Brain microvascular endothelial cell (primary cell): ENCODE measurements around the gene TNFRSF21.

Experiments
- DNase-seq: peaks from one replicate; pipeline ENCODE4 v3.0.0-alpha.2; 2020
- H3K27ac ChIP-seq: fragments of 250-450 bp; sonication (Bioruptor Pico); 2 replicates; pipeline ENCODE4 v1.5.1; 2020; ENCODE audit warnings: mild to moderate bottlenecking, moderate library complexity
- H3K27me3 ChIP-seq: fragments of 250-450 bp; sonication (Bioruptor Pico); replicated peaks from 2 replicates; pipeline ENCODE4 v1.5.1; 2020; ENCODE audit warnings: mild to moderate bottlenecking
- H3K36me3 ChIP-seq: fragments of 250-450 bp; sonication (Bioruptor Pico); replicated peaks from 2 replicates; pipeline ENCODE4 v1.5.1; 2020; ENCODE audit warnings: mild to moderate bottlenecking
- H3K4me3 ChIP-seq: 2 replicates; pipeline ENCODE4 v1.5.1; 2011; ENCODE audit warnings: low read depth, mild to moderate bottlenecking, control low read depth, low read length, moderate library complexity
- in situ Hi-C: cut with HindIII; loops from 2 replicates; pipeline ENCODE4 v1.10.0; 2017; ENCODE audit warnings: low sequenced_read_pairs, low pct_ligation_motif_present
- TF ChIP-seq, protein P1 (sequence below): IDR thresholded peaks from 2 replicates; pipeline ENCODE4 v1.5.1; 2011; ENCODE audit warnings: low read depth, mild to moderate bottlenecking, moderate library complexity, low read length, control low read depth, inconsistent platforms; ENCODE audit errors: missing control alignments

Gene TNFRSF21

DNA sequence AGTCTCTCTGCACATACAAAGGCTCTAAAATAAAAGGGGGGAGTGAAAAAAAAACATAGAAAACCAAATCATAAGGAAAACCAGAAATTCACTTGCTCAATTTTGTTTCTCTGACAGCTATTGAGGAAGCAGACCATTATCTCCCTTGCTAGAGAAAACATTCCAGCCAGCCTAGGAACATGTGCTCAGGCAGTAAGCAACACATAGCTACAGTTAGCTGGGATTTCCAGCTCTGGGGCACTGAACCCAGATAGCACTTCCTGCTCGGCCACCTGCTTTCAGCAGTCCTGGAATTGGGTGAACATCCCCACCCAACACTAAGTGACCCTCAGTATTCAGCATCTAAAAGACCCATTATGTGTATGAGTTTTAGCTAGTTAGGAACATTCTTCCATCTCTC lies 61.3 kb downstream of the TNFRSF21 start:
- TF ChIP-seq, protein P1, sequence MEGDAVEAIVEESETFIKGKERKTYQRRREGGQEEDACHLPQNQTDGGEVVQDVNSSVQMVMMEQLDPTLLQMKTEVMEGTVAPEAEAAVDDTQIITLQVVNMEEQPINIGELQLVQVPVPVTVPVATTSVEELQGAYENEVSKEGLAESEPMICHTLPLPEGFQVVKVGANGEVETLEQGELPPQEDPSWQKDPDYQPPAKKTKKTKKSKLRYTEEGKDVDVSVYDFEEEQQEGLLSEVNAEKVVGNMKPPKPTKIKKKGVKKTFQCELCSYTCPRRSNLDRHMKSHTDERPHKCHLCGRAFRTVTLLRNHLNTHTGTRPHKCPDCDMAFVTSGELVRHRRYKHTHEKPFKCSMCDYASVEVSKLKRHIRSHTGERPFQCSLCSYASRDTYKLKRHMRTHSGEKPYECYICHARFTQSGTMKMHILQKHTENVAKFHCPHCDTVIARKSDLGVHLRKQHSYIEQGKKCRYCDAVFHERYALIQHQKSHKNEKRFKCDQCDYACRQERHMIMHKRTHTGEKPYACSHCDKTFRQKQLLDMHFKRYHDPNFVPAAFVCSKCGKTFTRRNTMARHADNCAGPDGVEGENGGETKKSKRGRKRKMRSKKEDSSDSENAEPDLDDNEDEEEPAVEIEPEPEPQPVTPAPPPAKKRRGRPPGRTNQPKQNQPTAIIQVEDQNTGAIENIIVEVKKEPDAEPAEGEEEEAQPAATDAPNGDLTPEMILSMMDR, result no peak
- in situ Hi-C loops, result no loop called here
- Histone ChIP-seq H3K27me3 (no peaks in the 10 kb centered on the region), H3K36me3 (no peaks in the 10 kb centered on the region), H3K27ac (no peak overlapping the region), H3K4me3 (no peak overlapping the region)
- no peak for DNase-seq

DNA sequence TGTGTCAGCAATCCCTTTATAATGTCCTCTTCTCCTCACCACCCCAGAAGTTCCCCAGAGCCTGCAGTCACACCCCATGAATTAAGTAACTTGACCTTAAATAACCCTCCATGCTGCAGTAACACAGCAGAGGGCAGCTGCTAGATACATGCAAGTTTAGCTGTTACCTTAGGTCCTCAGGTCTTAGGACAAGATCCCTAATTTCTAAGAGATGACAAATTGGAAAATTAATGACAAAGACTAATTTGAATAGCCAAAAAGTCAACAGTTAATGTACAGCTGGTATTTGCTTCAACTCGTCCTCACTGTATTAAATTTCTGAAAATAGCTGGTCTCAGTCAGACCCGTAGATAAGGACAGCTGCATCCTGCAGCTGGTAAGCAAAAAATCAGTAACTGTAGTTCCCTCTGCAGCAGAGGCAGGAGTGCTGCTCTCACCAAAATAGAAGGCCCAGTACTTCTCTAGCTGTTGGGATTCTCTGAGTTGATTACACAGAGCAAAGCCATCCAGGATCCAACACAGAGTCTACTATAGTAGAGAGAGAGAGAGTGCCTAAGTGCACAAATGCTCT lies 62.4 kb downstream of the TNFRSF21 start:
- Histone ChIP-seq H3K27ac (no peak overlapping the region), H3K36me3 (no peaks in the 10 kb centered on the region), H3K4me3 (no peak overlapping the region), H3K27me3 (no peaks in the 10 kb centered on the region)
- DNase-seq, result no peak
- TF ChIP-seq, protein P1, result no peak
- in situ Hi-C loops, result no loop called here

GRCh38 chr6:47246551-47246950 lies 63.2 kb downstream of the TNFRSF21 start:
- no peak overlapping the region for H3K4me3 ChIP-seq
- DNase-seq, result no peak
- no peaks in the 10 kb centered on the region for H3K27me3 ChIP-seq
- TF ChIP-seq, protein P1, result no peak
- no peak overlapping the region for H3K27ac ChIP-seq
- H3K36me3 ChIP-seq, result no peaks in the 10 kb centered on the region
- in situ Hi-C loops, result no loop called here

- TF ChIP-seq, protein P1, result no peak
- no peak for DNase-seq
- H3K36me3 ChIP-seq, result no peaks in the 10 kb centered on the region
- in situ Hi-C loops, result no loop called here
- H3K27me3 ChIP-seq, result no peaks in the 10 kb centered on the region
- no peak overlapping the region for H3K4me3 ChIP-seq
- no peak overlapping the region for H3K27ac ChIP-seq
Measured at GRCh38 chr6:47245745-47246371, 63.8 kb downstream of the TNFRSF21 start.

GRCh38 chr6:47242483-47243386 lies 67.0 kb downstream of the TNFRSF21 start:
- DNase-seq, result peak; percentile 90
- TF ChIP-seq, protein P1, result no peak
- Histone ChIP-seq H3K36me3 (no peaks in the 10 kb centered on the region), H3K27me3 (no peaks in the 10 kb centered on the region), H3K27ac (peak overlapping the region; percentile 67), H3K4me3 (no peak overlapping the region)
- in situ Hi-C loops, result no loop called here
